Sigmoid colon (tissue), 7 donors: ENCODE data around the gene GRAMD1A. TPM values are rescaled to one million over a fixed set of nuclear protein-coding genes. Genes with fewer than 3 reads are reported as not detected.

ENCODE experiments used
- DNase-seq: peaks from one replicate; pipeline ENCODE4 v3.0.0-alpha.2; 2019
- H3K27ac ChIP-seq, 4 donors: fragments of 200-600 bp; sonication (generic); one replicate each; pipeline ENCODE4 v1.5.1; 2016 to 2019; ENCODE audit warnings: mild to moderate bottlenecking in 1 of 4
- H3K27me3 ChIP-seq, 3 donors: fragments of 200-600 bp; sonication (generic); one replicate each; pipeline ENCODE4 v1.5.1; 2019; ENCODE audit warnings: mild to moderate bottlenecking in 1 of 3
- H3K36me3 ChIP-seq, 4 donors: fragments of 200-600 bp; sonication (generic); one replicate each; pipeline ENCODE4 v1.5.1; 2016 to 2019
- H3K4me1 ChIP-seq, 4 donors: fragments of 200-600 bp; sonication (generic); one replicate each; pipeline ENCODE4 v1.5.1; 2017 to 2019
- H3K4me3 ChIP-seq, 4 donors: fragments of 200-600 bp; sonication (generic); one replicate each; pipeline ENCODE4 v1.5.1; 2017 to 2019; ENCODE audit warnings: mild to moderate bottlenecking in 2 of 4, moderate library complexity in 1 of 4
- H3K9me3 ChIP-seq, 4 donors: fragments of 200-600 bp in 3 of 4; sonication (generic) in 3 of 4; one replicate each; pipeline versions ENCODE4 v1.5.1 to v1.6.1; 2013 to 2019
- EP300 ChIP-seq, 4 donors: sonication (generic); formaldehyde crosslinking; IDR thresholded peaks; one replicate each; pipeline ENCODE4 v1.6.1; 2017; ENCODE audit warnings: antibody characterized with exemption in 4 of 4
- POLR2A ChIP-seq, 2 donors: fragments of 450-650 bp; IDR thresholded peaks; one replicate each; pipeline ENCODE4 v1.6.1; 2016; ENCODE audit warnings: antibody characterized with exemption in 2 of 2, mild to moderate bottlenecking in 2 of 2, moderate library complexity in 2 of 2
- POLR2AphosphoS5 ChIP-seq, 4 donors: sonication (generic); formaldehyde crosslinking; IDR thresholded peaks; one replicate each; pipeline ENCODE4 v1.6.1; 2017; ENCODE audit warnings: antibody characterized with exemption in 4 of 4
- WGBS, 2 donors: extraction: QIAGEN DNeasy Blood & Tissue Kit; methylation state at CpG; one replicate each; pipeline ENCODE4 v1.1.7; 2013; 5-methylcytosine and 5-hydroxymethylcytosine counted together
- intact Hi-C: fragments of 100-400 bp; cut with DNase I; formaldehyde crosslinking; loops from one replicate; pipeline ENCODE4 v1.15.1; 2023
- polyA plus RNA-seq, 3 donors: library from polyadenylated mRNA; stranded (reverse); fragments of 200-250 nt; gene quantifications; one replicate each; pipeline ENCODE4 v1.2.3, GENCODE V29; 2013
- total RNA-seq, 4 donors: library from RNA; depleted of rRNA; stranded (reverse); fragments of >200 nt; gene quantifications; one replicate each; pipeline ENCODE4 v1.1.0, GENCODE V29; 2016
- TF ChIP-seq, protein P1 (sequence below), 4 experiments: fragments of 450-650 bp in 3 of 4; fragments of 200-600 bp in 1 of 4; IDR thresholded peaks; one replicate each; pipeline ENCODE4 v1.5.1; 2016 to 2019; ENCODE audit warnings: antibody characterized with exemption in 4 of 4, mild to moderate bottlenecking in 3 of 4, moderate library complexity in 2 of 4
- donor health status: healthy with polysubstance abuse.
- donor health status: Bipolar disorder and iron deficiency.
- donor health status: healthy.

Gene GRAMD1A
- total and polyA plus RNA-seq, 7 donors, result 5.1 to 58.9 (median 30.3) TPM

DNA sequence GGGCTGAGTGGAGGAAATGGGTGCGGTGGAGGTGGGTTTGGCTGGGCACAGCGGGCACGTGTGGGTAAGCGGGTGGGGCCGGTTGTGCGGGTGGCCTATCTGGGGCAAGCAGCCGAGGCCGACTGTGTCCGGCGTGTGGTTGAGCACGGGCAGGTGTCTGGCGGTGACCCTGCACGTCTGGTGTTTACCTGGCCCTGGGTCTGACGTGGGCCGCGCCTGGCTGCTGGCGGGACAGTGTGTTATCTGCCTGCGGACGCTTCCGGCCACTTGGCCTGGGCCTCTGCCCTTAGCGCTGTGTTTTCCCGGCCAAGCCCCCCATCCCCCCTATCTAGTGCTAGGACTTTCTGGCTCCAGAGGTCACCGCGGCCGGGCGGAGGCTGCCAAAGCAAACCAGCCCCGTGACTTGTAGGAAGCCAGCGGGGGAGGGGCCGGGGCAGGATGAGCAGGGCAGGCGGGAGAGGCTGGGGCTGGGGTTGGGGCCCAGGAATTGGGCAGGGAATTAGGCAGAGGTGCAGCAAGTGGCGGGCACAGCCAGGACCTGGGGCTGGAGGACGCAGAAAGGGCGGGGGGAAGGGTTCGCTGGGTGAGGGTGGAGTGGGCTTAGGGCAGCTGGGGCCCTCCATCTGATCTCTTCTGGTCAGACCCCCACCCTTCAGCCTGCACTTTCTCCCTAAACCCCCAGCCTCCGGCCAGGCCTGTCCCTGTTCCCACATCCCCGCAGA lies 40.9 kb downstream of the GRAMD1A start:
- peaks cover 0 to 5% (median 0%) of the 10 kb centered on the region in 4 donors for H3K36me3 ChIP-seq
- TF ChIP-seq, protein P1, sequence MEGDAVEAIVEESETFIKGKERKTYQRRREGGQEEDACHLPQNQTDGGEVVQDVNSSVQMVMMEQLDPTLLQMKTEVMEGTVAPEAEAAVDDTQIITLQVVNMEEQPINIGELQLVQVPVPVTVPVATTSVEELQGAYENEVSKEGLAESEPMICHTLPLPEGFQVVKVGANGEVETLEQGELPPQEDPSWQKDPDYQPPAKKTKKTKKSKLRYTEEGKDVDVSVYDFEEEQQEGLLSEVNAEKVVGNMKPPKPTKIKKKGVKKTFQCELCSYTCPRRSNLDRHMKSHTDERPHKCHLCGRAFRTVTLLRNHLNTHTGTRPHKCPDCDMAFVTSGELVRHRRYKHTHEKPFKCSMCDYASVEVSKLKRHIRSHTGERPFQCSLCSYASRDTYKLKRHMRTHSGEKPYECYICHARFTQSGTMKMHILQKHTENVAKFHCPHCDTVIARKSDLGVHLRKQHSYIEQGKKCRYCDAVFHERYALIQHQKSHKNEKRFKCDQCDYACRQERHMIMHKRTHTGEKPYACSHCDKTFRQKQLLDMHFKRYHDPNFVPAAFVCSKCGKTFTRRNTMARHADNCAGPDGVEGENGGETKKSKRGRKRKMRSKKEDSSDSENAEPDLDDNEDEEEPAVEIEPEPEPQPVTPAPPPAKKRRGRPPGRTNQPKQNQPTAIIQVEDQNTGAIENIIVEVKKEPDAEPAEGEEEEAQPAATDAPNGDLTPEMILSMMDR (IDR thresholded peaks at IDR 0.05), result no peak
- TF ChIP-seq POLR2AphosphoS5 (IDR thresholded peaks at IDR 0.05) (peak; percentile 12 to 60 (median 56)), POLR2A (IDR thresholded peaks at IDR 0.05) (peak in 1 of 2 donors; percentile 21), EP300 (IDR thresholded peaks at IDR 0.05) (peak in 2 of 4 donors; percentile 7 to 58)
- peak overlapping the region in 1 of 4 donors; percentile 10 for H3K4me3 ChIP-seq
- H3K9me3 ChIP-seq, result no peaks in the 10 kb centered on the region
- WGBS, 2 donors, result 8 to 13% methylated on average over 36 of the region's 36 CpGs
- H3K27ac ChIP-seq, result peak overlapping the region; percentile 29 to 64 (median 47)
- H3K27me3 ChIP-seq, result peaks cover 6 to 33% (median 25%) of the 10 kb centered on the region in 3 donors
- peaks cover 0 to 34% (median 31%) of the 10 kb centered on the region in 4 donors for H3K4me1 ChIP-seq
- DNase-seq, result peak; percentile 94
- intact Hi-C loops, result no loop called here

DNA sequence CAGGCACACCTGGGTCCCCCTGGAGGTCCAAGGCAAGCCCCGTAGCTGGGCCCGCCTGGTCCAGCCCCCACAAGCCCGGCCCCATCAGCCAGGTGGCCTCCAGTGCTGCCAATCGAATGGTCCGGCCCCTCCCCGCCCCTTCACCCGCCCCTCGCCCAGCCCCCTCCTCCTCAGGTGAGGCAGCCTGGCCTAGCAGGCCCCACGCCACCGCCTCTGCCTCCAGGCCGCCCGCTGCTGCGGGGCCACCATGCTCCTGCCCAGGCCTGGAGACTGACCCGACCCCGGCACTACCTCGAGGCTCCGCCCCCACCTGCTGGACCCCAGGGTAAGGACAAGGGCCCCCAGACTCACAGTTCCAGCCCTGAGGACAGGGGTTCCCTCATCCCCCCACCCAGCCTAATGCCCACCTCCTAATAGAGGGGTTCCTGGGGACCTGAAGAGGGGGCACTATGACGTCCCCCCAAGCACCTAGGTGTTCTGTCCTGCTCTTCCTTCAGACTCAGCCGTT lies 41.5 kb downstream of the GRAMD1A start, which contains the start of gene HPN:
HPN (plus strand) TSS at position 174 of the 508 bp plus-strand sequence. CDS start 786 bp downstream, outside the sequence.
- TF ChIP-seq POLR2A (IDR thresholded peaks at IDR 0.05) (no peak), POLR2AphosphoS5 (IDR thresholded peaks at IDR 0.05) (no peak), EP300 (IDR thresholded peaks at IDR 0.05) (no peak)
- TF ChIP-seq, protein P1 (IDR thresholded peaks at IDR 0.05), result no peak
- WGBS, 2 donors, result 51 to 66% methylated on average over 19 of the region's 19 CpGs
- Histone ChIP-seq H3K9me3 (no peaks in the 10 kb centered on the region), H3K4me3 (peak within 1 kb of the TSS in 1 of 4 donors; percentile 10), H3K36me3 (no peaks in the 10 kb centered on the region), H3K27me3 (peaks cover 6 to 33% (median 25%) of the 10 kb centered on the region in 3 donors), H3K27ac (peak within 1 kb of the TSS; percentile 29 to 64 (median 47)), H3K4me1 (peaks cover 0 to 34% (median 31%) of the 10 kb centered on the region in 4 donors)
- intact Hi-C loops, result no loop called here
- no peak for DNase-seq

DNA sequence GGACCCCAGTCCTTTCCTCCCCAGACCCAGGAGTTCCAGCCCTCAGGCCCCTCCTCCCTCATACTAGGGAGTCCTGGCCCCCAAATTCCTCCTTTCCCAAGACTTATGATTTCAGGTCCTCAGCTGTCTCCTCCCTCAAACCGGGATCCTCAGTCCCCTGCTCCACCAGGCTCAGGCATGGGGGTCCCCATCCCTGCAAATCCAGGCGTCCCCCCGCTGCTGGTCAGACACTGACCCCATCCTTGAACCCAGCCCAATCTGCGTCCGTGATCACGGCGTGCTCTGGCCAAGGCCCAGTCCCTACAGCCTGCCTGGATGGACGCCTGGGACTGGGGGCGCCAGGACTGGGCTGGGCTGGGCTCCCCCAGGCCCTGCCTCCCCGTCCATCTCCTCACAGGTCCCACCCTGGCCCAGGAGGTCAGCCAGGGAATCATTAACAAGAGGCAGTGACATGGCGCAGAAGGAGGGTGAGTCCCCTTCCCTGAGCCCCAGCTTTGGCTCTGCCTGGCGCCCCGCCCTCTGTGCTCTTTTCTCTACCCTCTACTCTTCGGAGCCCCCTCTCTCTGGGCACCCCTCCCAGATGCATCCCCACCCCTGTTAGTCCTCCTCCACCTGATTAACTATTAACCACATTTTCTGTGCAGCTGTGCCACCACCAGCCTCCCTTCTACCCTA lies 42.1 kb downstream of the GRAMD1A start:
- no peak for DNase-seq
- Histone ChIP-seq H3K4me3 (no peak overlapping the region), H3K27ac (no peak overlapping the region), H3K27me3 (peaks cover 6 to 33% (median 25%) of the 10 kb centered on the region in 3 donors), H3K36me3 (no peaks in the 10 kb centered on the region), H3K9me3 (no peaks in the 10 kb centered on the region), H3K4me1 (peaks cover 0 to 34% (median 31%) of the 10 kb centered on the region in 4 donors)
- TF ChIP-seq, protein P1 (IDR thresholded peaks at IDR 0.05), result no peak
- TF ChIP-seq POLR2A (IDR thresholded peaks at IDR 0.05), result no peak
- TF ChIP-seq POLR2AphosphoS5 (IDR thresholded peaks at IDR 0.05), result no peak
- TF ChIP-seq EP300 (IDR thresholded peaks at IDR 0.05), result no peak
- 48 to 71% methylated on average over 14 of the region's 14 CpGs for WGBS, 2 donors
- intact Hi-C loops, result no loop called here

DNA sequence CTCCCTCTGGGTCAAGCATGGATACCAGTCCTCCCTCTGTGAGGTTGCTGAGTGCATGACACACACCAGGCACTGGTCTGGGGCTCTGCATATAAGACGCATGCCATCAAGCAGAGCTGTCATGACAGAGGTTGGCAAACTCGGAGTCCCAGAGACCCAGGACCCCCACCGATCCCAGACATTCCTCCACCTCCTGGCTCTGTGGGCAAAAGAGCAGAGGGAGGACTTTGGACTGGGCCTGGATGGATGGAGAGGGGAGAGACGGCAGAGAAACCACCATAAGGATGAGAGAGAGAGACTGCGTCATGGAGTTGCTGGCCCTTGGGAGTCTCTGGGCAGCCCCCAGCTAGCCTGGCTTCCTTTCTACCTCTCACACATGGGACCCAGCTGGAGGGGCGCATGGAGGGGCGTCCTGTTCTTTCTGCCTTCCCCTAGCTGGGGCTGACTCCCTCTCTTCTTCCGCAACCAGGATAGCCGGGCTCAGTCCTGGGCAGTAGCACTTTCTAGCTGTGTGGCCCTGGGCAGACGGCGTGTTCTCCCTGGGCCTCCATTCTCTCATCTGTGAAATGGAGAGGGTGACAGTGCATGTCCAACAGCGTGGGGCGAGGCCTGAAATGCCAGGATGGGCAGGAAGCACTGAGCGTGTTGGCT lies 43.0 kb downstream of the GRAMD1A start:
- TF ChIP-seq, protein P1 (IDR thresholded peaks at IDR 0.05), result no peak
- TF ChIP-seq POLR2AphosphoS5 (IDR thresholded peaks at IDR 0.05), result no peak
- TF ChIP-seq EP300 (IDR thresholded peaks at IDR 0.05), result no peak
- no peak for TF ChIP-seq POLR2A (IDR thresholded peaks at IDR 0.05)
- intact Hi-C loops, result no loop called here
- DNase-seq, result no peak
- Histone ChIP-seq H3K4me3 (no peak overlapping the region), H3K27ac (no peak overlapping the region), H3K27me3 (peaks cover 6 to 33% (median 25%) of the 10 kb centered on the region in 3 donors), H3K36me3 (no peaks in the 10 kb centered on the region), H3K4me1 (peaks cover 0 to 31% (median 27%) of the 10 kb centered on the region in 4 donors), H3K9me3 (no peaks in the 10 kb centered on the region)
- 79 to 86% methylated on average over 14 of the region's 14 CpGs for WGBS, 2 donors
